ENCODE data around the gene ARHGAP18. TPM values are rescaled to one million over a fixed set of nuclear protein-coding genes. Genes with fewer than 3 reads are reported as not detected.
A peak's percentile ranks its signal among the peaks of the same experiment; 100 is the strongest.

The ARHGAP18 gene
- total RNA-seq, 5 donors from 2014 or later (not counting 1 experiment from before 2014, with no cell fraction given) = 3.6 to 4.3 (median 4.0) TPM

GRCh38 chr6:129648819-129649491, 61.0 kb downstream of the ARHGAP18 start:
- H3K9me3 Mint-ChIP-seq = no peaks in the 10 kb centered on the region
- Histone ChIP-seq H3K36me3 (ENCODE audit: control insufficient read depth in 2 of 2, extremely low read depth in 1 of 2, insufficient read depth in 1 of 2, low read length in 1 of 2) (no peaks in the 10 kb centered on the region), H3K27ac (ENCODE audit: low read length) (no peak overlapping the region), H3K4me1 (ENCODE audit: control insufficient read depth in 1 of 2, extremely low read depth in 1 of 2, insufficient read depth in 2 of 2, low read length in 2 of 2) (no peaks in the 10 kb centered on the region), H3K9me3 (no peaks in the 10 kb centered on the region), H3K4me3 (ENCODE audit: control insufficient read depth in 1 of 2, extremely low read depth in 1 of 2, low read length in 1 of 2) (no peak overlapping the region), H3K27me3 (replicated peaks in 1 of 2; ENCODE audit: control insufficient read depth in 2 of 2, extremely low read depth in 1 of 2, insufficient read depth in 2 of 2, low read length in 1 of 2) (no peaks in the 10 kb centered on the region)
- ATAC-seq (replicated peaks in 1 of 4) (peak in 1 of 4 experiments; percentile 38), DNase-seq (no peak)
- peaks cover 8% of the 10 kb centered on the region for H3K36me3 Mint-ChIP-seq
- 96% methylated on average over 8 of the region's 15 CpGs for WGBS (ENCODE audit: insufficient coverage)
- no peak overlapping the region for H3K4me3 Mint-ChIP-seq
- CTCF ChIA-PET = no interaction called here
- POLR2A ChIA-PET = no interaction called here
- H3K4me1 Mint-ChIP-seq = peaks cover 0 to 3% (median 2%) of the 10 kb centered on the region in 3 donors
- no peak overlapping the region for H3K27ac Mint-ChIP-seq
- H3K27me3 Mint-ChIP-seq = no peaks in the 10 kb centered on the region

DNA sequence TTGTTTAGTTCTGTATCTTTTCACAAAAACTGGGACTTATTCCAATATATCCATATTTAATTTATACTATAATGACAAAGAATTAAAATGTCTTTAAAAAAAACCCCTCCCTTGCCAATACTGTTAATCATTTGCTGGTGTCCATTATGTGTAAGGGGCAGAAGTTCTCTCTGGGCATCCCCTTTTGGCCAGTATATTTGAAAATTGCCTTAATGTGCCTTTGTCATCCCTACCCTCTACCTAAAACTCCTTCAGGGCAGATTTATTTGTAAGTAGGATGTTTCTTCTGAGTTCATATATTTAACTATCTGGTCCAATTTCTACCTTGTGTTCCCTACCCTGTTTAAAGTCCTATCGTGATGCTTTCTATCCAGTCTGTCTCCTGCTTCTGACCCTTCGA, 62.9 kb downstream of the ARHGAP18 start:
- Histone ChIP-seq H3K27ac (ENCODE audit: low read length) (no peak overlapping the region), H3K36me3 (ENCODE audit: control insufficient read depth in 2 of 2, extremely low read depth in 1 of 2, insufficient read depth in 1 of 2, low read length in 1 of 2) (no peaks in the 10 kb centered on the region), H3K4me3 (ENCODE audit: control insufficient read depth in 1 of 2, extremely low read depth in 1 of 2, low read length in 1 of 2) (no peak overlapping the region), H3K9me3 (no peaks in the 10 kb centered on the region), H3K4me1 (ENCODE audit: control insufficient read depth in 1 of 2, extremely low read depth in 1 of 2, insufficient read depth in 2 of 2, low read length in 2 of 2) (no peaks in the 10 kb centered on the region), H3K27me3 (replicated peaks in 1 of 2; ENCODE audit: control insufficient read depth in 2 of 2, extremely low read depth in 1 of 2, insufficient read depth in 2 of 2, low read length in 1 of 2) (no peaks in the 10 kb centered on the region)
- Mint-ChIP-seq H3K27me3 (no peaks in the 10 kb centered on the region), H3K27ac (no peak overlapping the region), H3K4me3 (no peak overlapping the region), H3K9me3 (no peaks in the 10 kb centered on the region), H3K4me1 (peaks cover 0 to 3% (median 2%) of the 10 kb centered on the region in 3 donors), H3K36me3 (peaks cover 4% of the 10 kb centered on the region)
- DNase-seq (no peak), ATAC-seq (replicated peaks in 1 of 4) (no peak)
- POLR2A ChIA-PET = no interaction called here
- WGBS (ENCODE audit: insufficient coverage) = 100% methylated on average over 1 of the region's 2 CpGs
- CTCF ChIA-PET = no interaction called here

DNA sequence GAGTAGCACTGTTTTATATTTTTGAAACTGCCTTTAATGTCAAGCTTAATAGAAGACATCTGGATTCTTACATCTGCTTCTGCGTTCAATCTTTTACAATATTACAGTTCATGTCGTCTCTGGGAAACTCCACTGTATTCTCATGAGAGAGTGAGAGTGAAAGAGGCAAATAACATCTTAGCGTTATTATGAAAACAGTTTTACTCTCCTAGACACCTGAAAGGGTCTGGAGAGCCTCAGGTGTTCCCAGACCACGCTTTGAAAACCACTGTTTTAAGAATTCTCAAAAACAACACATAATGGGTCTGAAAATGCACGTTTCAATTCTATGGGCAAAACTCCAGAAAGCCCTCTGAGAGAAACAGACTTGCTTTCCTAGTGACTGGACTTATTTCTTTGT, 63.3 kb downstream of the ARHGAP18 start:
- Mint-ChIP-seq H3K4me3 (no peak overlapping the region), H3K4me1 (peaks cover 0 to 3% (median 2%) of the 10 kb centered on the region in 3 donors), H3K9me3 (no peaks in the 10 kb centered on the region), H3K27ac (no peak overlapping the region), H3K36me3 (peaks cover 3% of the 10 kb centered on the region), H3K27me3 (no peaks in the 10 kb centered on the region)
- H3K27ac ChIP-seq (ENCODE audit: low read length) = no peak overlapping the region
- ChIA-PET POLR2A (no interaction called here), CTCF (no interaction called here)
- H3K36me3 ChIP-seq (ENCODE audit: control insufficient read depth in 2 of 2, extremely low read depth in 1 of 2, insufficient read depth in 1 of 2, low read length in 1 of 2) = no peaks in the 10 kb centered on the region
- H3K4me3 ChIP-seq (ENCODE audit: control insufficient read depth in 1 of 2, extremely low read depth in 1 of 2, low read length in 1 of 2) = no peak overlapping the region
- DNase-seq (no peak), ATAC-seq (replicated peaks in 1 of 4) (no peak)
- H3K27me3 ChIP-seq (replicated peaks in 1 of 2; ENCODE audit: control insufficient read depth in 2 of 2, extremely low read depth in 1 of 2, insufficient read depth in 2 of 2, low read length in 1 of 2) = no peaks in the 10 kb centered on the region
- WGBS (ENCODE audit: insufficient coverage) = 100% methylated on average over 1 of the region's 5 CpGs
- H3K4me1 ChIP-seq (ENCODE audit: control insufficient read depth in 1 of 2, extremely low read depth in 1 of 2, insufficient read depth in 2 of 2, low read length in 2 of 2) = no peaks in the 10 kb centered on the region
- H3K9me3 ChIP-seq = no peaks in the 10 kb centered on the region

GRCh38 chr6:129645830-129646579, 64.0 kb downstream of the ARHGAP18 start:
- ChIA-PET POLR2A (no interaction called here), CTCF (interaction anchor here in 1 of 2 donors (0.5 kb wide), 1 partner anchor 78 kb away, joined by 4 read pairs; no protein-coding TSS in a partner anchor)
- Mint-ChIP-seq H3K4me1 (peaks cover 0 to 3% (median 2%) of the 10 kb centered on the region in 3 donors), H3K27me3 (no peaks in the 10 kb centered on the region), H3K36me3 (peaks cover 6% of the 10 kb centered on the region), H3K27ac (no peak overlapping the region), H3K4me3 (no peak overlapping the region), H3K9me3 (no peaks in the 10 kb centered on the region)
- WGBS (ENCODE audit: insufficient coverage) = no CpG with 5 or more reads among the region's 3 CpGs
- no peaks in the 10 kb centered on the region for H3K4me1 ChIP-seq (ENCODE audit: control insufficient read depth in 1 of 2, extremely low read depth in 1 of 2, insufficient read depth in 2 of 2, low read length in 2 of 2)
- ATAC-seq (replicated peaks in 1 of 4) (no peak), DNase-seq (no peak)
- no peaks in the 10 kb centered on the region for H3K9me3 ChIP-seq
- H3K27me3 ChIP-seq (replicated peaks in 1 of 2; ENCODE audit: control insufficient read depth in 2 of 2, extremely low read depth in 1 of 2, insufficient read depth in 2 of 2, low read length in 1 of 2) = no peaks in the 10 kb centered on the region
- H3K4me3 ChIP-seq (ENCODE audit: control insufficient read depth in 1 of 2, extremely low read depth in 1 of 2, low read length in 1 of 2) = no peak overlapping the region
- no peak overlapping the region for H3K27ac ChIP-seq (ENCODE audit: low read length)
- H3K36me3 ChIP-seq (ENCODE audit: control insufficient read depth in 2 of 2, extremely low read depth in 1 of 2, insufficient read depth in 1 of 2, low read length in 1 of 2) = no peaks in the 10 kb centered on the region

DNA sequence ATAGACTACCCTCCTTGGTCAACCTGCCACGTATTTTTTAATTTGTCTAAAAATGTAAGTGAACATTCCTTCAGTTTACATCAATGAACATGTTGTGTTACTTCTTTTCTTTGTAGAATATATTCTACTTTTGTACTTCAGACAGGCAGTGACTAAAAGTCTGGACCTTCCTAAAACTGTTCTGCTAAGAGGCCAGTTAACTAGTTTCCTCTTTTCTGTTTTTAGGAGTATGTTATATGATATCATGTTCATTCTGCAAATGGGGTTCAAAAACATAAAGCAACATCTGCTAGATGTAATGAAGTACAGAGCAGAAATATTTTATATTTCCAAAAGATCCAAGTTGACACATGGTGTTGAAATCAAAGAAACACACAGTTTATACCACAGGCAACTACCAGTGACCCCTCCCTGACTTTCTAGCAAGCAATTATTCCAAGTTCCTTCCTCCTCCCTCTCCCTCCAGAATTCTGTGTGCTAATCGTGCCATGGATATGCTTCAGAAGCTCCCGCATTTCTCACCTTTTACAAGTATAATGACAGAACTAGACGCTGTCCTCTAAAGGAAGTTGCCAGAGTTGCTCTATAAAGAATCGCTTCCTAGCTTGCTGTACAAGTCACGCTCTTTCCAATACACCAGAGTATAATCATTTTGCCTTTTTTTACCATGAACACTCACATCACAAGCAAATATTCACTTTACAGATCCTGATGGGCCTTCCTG, 64.7 kb downstream of the ARHGAP18 start:
- no peak for DNase-seq
- Histone ChIP-seq H3K4me1 (ENCODE audit: control insufficient read depth in 1 of 2, extremely low read depth in 1 of 2, insufficient read depth in 2 of 2, low read length in 2 of 2) (no peaks in the 10 kb centered on the region), H3K27me3 (replicated peaks in 1 of 2; ENCODE audit: control insufficient read depth in 2 of 2, extremely low read depth in 1 of 2, insufficient read depth in 2 of 2, low read length in 1 of 2) (no peaks in the 10 kb centered on the region), H3K9me3 (no peaks in the 10 kb centered on the region), H3K27ac (ENCODE audit: low read length) (no peak overlapping the region), H3K4me3 (ENCODE audit: control insufficient read depth in 1 of 2, extremely low read depth in 1 of 2, low read length in 1 of 2) (no peak overlapping the region), H3K36me3 (ENCODE audit: control insufficient read depth in 2 of 2, extremely low read depth in 1 of 2, insufficient read depth in 1 of 2, low read length in 1 of 2) (no peaks in the 10 kb centered on the region)
- Mint-ChIP-seq H3K27ac (no peak overlapping the region), H3K27me3 (no peaks in the 10 kb centered on the region), H3K4me3 (no peak overlapping the region), H3K4me1 (peaks cover 0 to 3% (median 2%) of the 10 kb centered on the region in 3 donors), H3K36me3 (peaks cover 6% of the 10 kb centered on the region), H3K9me3 (no peaks in the 10 kb centered on the region)
- ChIA-PET CTCF (interaction anchor here in 1 of 2 donors (0.6 kb wide), 1 partner anchor 1523 kb away, joined by 3 read pairs; no protein-coding TSS in a partner anchor), POLR2A (no interaction called here)
- WGBS (ENCODE audit: insufficient coverage) = 94% methylated on average over 3 of the region's 6 CpGs
- ATAC-seq (replicated peaks in 1 of 4) = no peak

DNA sequence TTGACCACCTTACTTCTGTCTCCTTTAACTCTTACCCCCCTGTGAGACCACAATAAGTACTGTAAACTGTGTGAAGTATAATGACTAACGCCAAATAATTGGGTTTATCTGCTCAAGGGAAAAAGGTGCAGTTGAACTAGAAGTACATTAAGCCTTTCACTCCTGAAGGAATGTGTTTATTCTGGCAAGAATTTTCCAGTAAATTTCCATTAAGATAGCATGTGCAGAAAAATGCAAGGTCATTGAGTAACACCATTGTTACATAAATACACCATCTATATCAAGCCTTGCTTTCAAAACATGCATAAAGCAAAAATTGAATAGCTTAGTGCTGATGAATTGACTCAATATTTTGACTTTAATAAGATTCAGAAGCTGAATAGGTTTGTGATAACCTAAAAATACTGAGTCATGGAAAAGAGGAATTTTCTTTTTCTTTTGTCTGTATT, 65.4 kb downstream of the ARHGAP18 start:
- Mint-ChIP-seq H3K27me3 (no peaks in the 10 kb centered on the region), H3K4me1 (peaks cover 0 to 3% (median 2%) of the 10 kb centered on the region in 3 donors), H3K27ac (no peak overlapping the region), H3K4me3 (no peak overlapping the region), H3K9me3 (no peaks in the 10 kb centered on the region), H3K36me3 (peaks cover 6% of the 10 kb centered on the region)
- Histone ChIP-seq H3K4me3 (ENCODE audit: control insufficient read depth in 1 of 2, extremely low read depth in 1 of 2, low read length in 1 of 2) (no peak overlapping the region), H3K36me3 (ENCODE audit: control insufficient read depth in 2 of 2, extremely low read depth in 1 of 2, insufficient read depth in 1 of 2, low read length in 1 of 2) (no peaks in the 10 kb centered on the region), H3K27ac (ENCODE audit: low read length) (no peak overlapping the region), H3K27me3 (replicated peaks in 1 of 2; ENCODE audit: control insufficient read depth in 2 of 2, extremely low read depth in 1 of 2, insufficient read depth in 2 of 2, low read length in 1 of 2) (no peaks in the 10 kb centered on the region), H3K4me1 (ENCODE audit: control insufficient read depth in 1 of 2, extremely low read depth in 1 of 2, insufficient read depth in 2 of 2, low read length in 2 of 2) (no peaks in the 10 kb centered on the region), H3K9me3 (no peaks in the 10 kb centered on the region)
- ChIA-PET CTCF (interaction anchor here (0.6 to 1.1 kb wide), 3 partner anchors 25 to 212 kb away, joined by 3 read pairs; no protein-coding TSS in a partner anchor), POLR2A (interaction anchor here in 1 of 2 donors (0.5 kb wide), 1 partner anchor 1786 kb away, joined by 3 read pairs; no protein-coding TSS in a partner anchor)
- DNase-seq (no peak), ATAC-seq (replicated peaks in 1 of 4) (no peak)
- no CpG with 5 or more reads among the region's 1 CpG for WGBS (ENCODE audit: insufficient coverage)
